SK-N-SH (cell line): ENCODE measurements around the gene TET2. TPM values are rescaled to one million over a fixed set of nuclear protein-coding genes. Genes with fewer than 3 reads are reported as not detected.

Experiments used
- CTCF ChIA-PET: fragments of 300-600, 350-600 bp; formaldehyde crosslinking; extraction: SDS; loops from one replicate; lab custom pipeline; 2021; lab: Yijun Ruan, JAX
- POLR2A ChIA-PET: fragments of 350-600 bp; sonication (Branson Sonifier 250); formaldehyde crosslinking; extraction: SDS; loops from one replicate; lab custom pipeline; 2020; ENCODE audit warnings: antibody characterized with exemption, inconsistent platforms; lab: Yijun Ruan, JAX
- DNase-seq: peaks from one replicate; pipeline ENCODE4 v3.0.0; 2012
- H2AFZ ChIP-seq: fragments of 200-600 bp; sonication (generic); 2 replicates; pipeline ENCODE4 v1.8.1; 2016; ENCODE audit warnings: antibody characterized with exemption, mild to moderate bottlenecking, low read depth
- H3F3A ChIP-seq: fragments of 200-600 bp; sonication (generic); replicated peaks from 2 replicates; pipeline ENCODE3; 2016; ENCODE audit warnings: antibody characterized with exemption, mild to moderate bottlenecking; ENCODE audit not compliant: insufficient read depth
- H3K27ac ChIP-seq, 2 experiments: fragments of 200-500 bp in 1 of 2; fragments of 200-600 bp in 1 of 2; sonication (Bioruptor generic) in 1 of 2; sonication (generic), shearing (Covaris generic) in 1 of 2; 2 replicates each; pipeline versions ENCODE4 v1.5.1 to v1.6.1; 2014 to 2016; ENCODE audit warnings: low read depth in 2 of 2, inconsistent platforms in 1 of 2, low read length in 1 of 2, mild to moderate bottlenecking in 1 of 2, mixed read lengths in 1 of 2
- H3K27me3 ChIP-seq: fragments of 200-600 bp; sonication (generic), shearing (Covaris generic); 2 replicates; pipeline ENCODE4 v1.6.1; 2016; ENCODE audit warnings: mixed run types; ENCODE audit not compliant: insufficient read depth
- H3K36me3 ChIP-seq, 2 experiments: fragments of 200-500 bp in 1 of 2; fragments of 200-600 bp in 1 of 2; sonication (Bioruptor generic) in 1 of 2; sonication (generic) in 1 of 2; replicated peaks in 1 of 2; 2 replicates each; pipeline versions ENCODE3 to v1.5.1; 2014 to 2016; ENCODE audit warnings: low read length in 1 of 2, mild to moderate bottlenecking in 1 of 2; ENCODE audit not compliant: insufficient read depth in 2 of 2, control insufficient read depth in 1 of 2
- H3K4me1 ChIP-seq, 2 experiments: fragments of 200-500 bp in 1 of 2; fragments of 200-600 bp in 1 of 2; sonication (Bioruptor generic) in 1 of 2; sonication (generic), shearing (Covaris generic) in 1 of 2; 2 replicates each; pipeline versions ENCODE4 v1.5.1 to v1.6.1; 2014 to 2016; ENCODE audit warnings: low read depth in 1 of 2, low read length in 1 of 2, mixed run types in 1 of 2; ENCODE audit not compliant: insufficient read depth in 2 of 2, control insufficient read depth in 1 of 2
- H3K4me2 ChIP-seq: fragments of 200-600 bp; sonication (generic), shearing (Covaris generic); 2 replicates; pipeline ENCODE4 v1.6.1; 2017; ENCODE audit warnings: mixed run types
- H3K4me3 ChIP-seq, 2 experiments: fragments of 200-500 bp in 1 of 2; fragments of 200-600 bp in 1 of 2; sonication (Bioruptor generic) in 1 of 2; sonication (generic), shearing (Covaris generic) in 1 of 2; 2 replicates each; pipeline versions ENCODE4 v1.5.1 to v1.8.1; 2014 to 2016; ENCODE audit warnings: low read depth in 2 of 2, inconsistent platforms in 1 of 2, low read length in 1 of 2, mild to moderate bottlenecking in 1 of 2, mixed read lengths in 1 of 2, moderate library complexity in 1 of 2
- H3K79me2 ChIP-seq: fragments of 200-600 bp; sonication (generic); 2 replicates; pipeline ENCODE4 v1.8.1; 2017; ENCODE audit warnings: mild to moderate bottlenecking; ENCODE audit not compliant: insufficient read depth
- H3K9ac ChIP-seq: fragments of 200-600 bp; sonication (generic); 2 replicates; pipeline ENCODE4 v1.6.1; 2017; ENCODE audit warnings: mixed run types
- H3K9me2 ChIP-seq: fragments of 200-600 bp; sonication (generic); 2 replicates; pipeline ENCODE4 v1.6.1; 2017; ENCODE audit warnings: mixed run types
- H3K9me3 ChIP-seq: fragments of 200-600 bp; sonication (generic); 2 replicates; pipeline ENCODE4 v1.6.1; 2017; ENCODE audit warnings: mixed run types, mild to moderate bottlenecking, moderate library complexity
- H4K20me1 ChIP-seq: fragments of 200-600 bp; sonication (generic); 2 replicates; pipeline ENCODE4 v1.6.1; 2017; ENCODE audit warnings: mild to moderate bottlenecking, mixed run types; ENCODE audit not compliant: insufficient read depth
- CTCF ChIP-seq: fragments of 200-600 bp; sonication (generic); IDR thresholded peaks from 2 replicates; pipeline ENCODE4 v1.6.1; 2017; ENCODE audit warnings: antibody characterized with exemption, mild to moderate bottlenecking, moderate library complexity
- EZH2phosphoT487 ChIP-seq: fragments of 200-600 bp; sonication (generic); IDR thresholded peaks from 2 replicates; pipeline ENCODE4 v1.6.1; 2017; ENCODE audit warnings: low read depth, mixed run types, mild to moderate bottlenecking, antibody characterized with exemption, moderate library complexity, borderline replicate concordance
- FOXJ3 ChIP-seq: sonication (generic); formaldehyde crosslinking; IDR thresholded peaks from 2 replicates; pipeline ENCODE4 v1.5.1; 2020; ENCODE audit warnings: mild to moderate bottlenecking, missing genetic modification reagents
- FOXM1 ChIP-seq: IDR thresholded peaks from 2 replicates; pipeline ENCODE4 v1.4.0; 2012; ENCODE audit warnings: low read depth, mild to moderate bottlenecking
- GABPA ChIP-seq: IDR thresholded peaks from 2 replicates; pipeline ENCODE4 v1.4.0; 2012; ENCODE audit warnings: low read depth, mild to moderate bottlenecking
- GATA2 ChIP-seq: sonication (generic); formaldehyde crosslinking; IDR thresholded peaks from 2 replicates; pipeline ENCODE4 v1.5.0; 2020; ENCODE audit warnings: mild to moderate bottlenecking, missing genetic modification reagents
- IRF3 ChIP-seq: fragments of 150-350 bp; IDR thresholded peaks from 2 replicates; pipeline ENCODE4 v1.6.1; 2016; ENCODE audit warnings: mild to moderate bottlenecking, low read depth, low read length
- JUND ChIP-seq: IDR thresholded peaks from 2 replicates; pipeline ENCODE4 v1.4.0; 2012
- MEF2A ChIP-seq: IDR thresholded peaks from 2 replicates; pipeline ENCODE4 v1.4.0; 2012; ENCODE audit warnings: low read depth, borderline replicate concordance
- MXI1 ChIP-seq: IDR thresholded peaks from 2 replicates; pipeline ENCODE4 v1.6.1; 2012; ENCODE audit warnings: mild to moderate bottlenecking, low read depth, low read length, improper control_type of control experiment
- NFIC ChIP-seq: IDR thresholded peaks from 2 replicates; pipeline ENCODE4 v1.4.0; 2012; ENCODE audit warnings: borderline replicate concordance
- PBX3 ChIP-seq: IDR thresholded peaks from 2 replicates; pipeline ENCODE4; 2012
- POLR2AphosphoS5 ChIP-seq: IDR thresholded peaks from 2 replicates; pipeline ENCODE4 v1.6.1; 2012; ENCODE audit warnings: low read depth, low read length
- RAD21 ChIP-seq: IDR thresholded peaks from 2 replicates; pipeline ENCODE4 v1.6.1; 2012; ENCODE audit warnings: mild to moderate bottlenecking, low read length
- RCOR1 ChIP-seq: fragments of 150-350 bp; IDR thresholded peaks from 2 replicates; pipeline ENCODE4 v1.6.1; 2017; ENCODE audit warnings: antibody characterized with exemption, low read length
- RFX5 ChIP-seq: IDR thresholded peaks from 2 replicates; pipeline ENCODE4 v1.6.1; 2012; ENCODE audit warnings: mild to moderate bottlenecking, improper control_type of control experiment, low read length
- USF2 ChIP-seq: fragments of 150-350 bp; IDR thresholded peaks from 2 replicates; pipeline ENCODE4 v1.6.1; 2017; ENCODE audit warnings: antibody characterized with exemption, low read length, low read depth, borderline replicate concordance
- YY1 ChIP-seq: IDR thresholded peaks from 2 replicates; pipeline ENCODE4 v1.4.0; 2012; ENCODE audit warnings: low read depth, mild to moderate bottlenecking
- ZBTB33 ChIP-seq: IDR thresholded peaks from 2 replicates; pipeline ENCODE4 v1.4.0; 2012; ENCODE audit warnings: low read depth, borderline replicate concordance
- WGBS: methylation state at CpG from one replicate; pipeline ENCODE4 v1.1.6; 2017; ENCODE audit warnings: low lambda C conversion rate; 5-methylcytosine and 5-hydroxymethylcytosine counted together
- polyA plus RNA-seq, 3 experiments: library from polyadenylated mRNA; depleted of rRNA; stranded (reverse); fragments of >200 nt; gene quantifications; 2 replicates each; pipeline ENCODE4 v1.2.3, GENCODE V29; 2012

Gene TET2
- polyA plus RNA-seq, 1 of the 3 experiments (the other 2 are of a cell fraction) = 3.5 TPM

GRCh38 chr4:105274504-105274903 lies 127.8 kb downstream of the TET2 start:
- Histone ChIP-seq H3K4me2 (no peak overlapping the region), H3K27me3 (no peaks in the 10 kb centered on the region), H2AFZ (no peak overlapping the region), H4K20me1 (no peaks in the 10 kb centered on the region), H3K36me3 (peaks cover 56 to 73% of the 10 kb centered on the region in 2 experiments), H3K4me1 (0 out of 4 replicates have a peak, but pooled peaks cover 0 to 3% of the 10 kb centered on the region in 2 experiments), H3K79me2 (no peaks in the 10 kb centered on the region), H3K27ac (no peak overlapping the region), H3K9ac (no peak overlapping the region), H3K4me3 (no peak overlapping the region), H3F3A (peaks cover 10% of the 10 kb centered on the region), H3K9me3 (no peaks in the 10 kb centered on the region), H3K9me2 (no peaks in the 10 kb centered on the region)
- 85% methylated on average over 1 of the region's 1 CpG for WGBS
- CTCF ChIA-PET = interaction anchor here (1.2 kb wide), 1 partner anchor 16 kb away, joined by 4 read pairs; no protein-coding TSS in a partner anchor
- TF ChIP-seq FOXJ3 (CRISPR knock-in tag) = no peak
- no peak for TF ChIP-seq YY1
- no peak for TF ChIP-seq IRF3
- TF ChIP-seq GATA2 (CRISPR knock-in tag) = no peak
- no peak for TF ChIP-seq CTCF
- TF ChIP-seq NFIC = no peak
- no peak for TF ChIP-seq PBX3
- no peak for TF ChIP-seq RFX5
- no peak for TF ChIP-seq RAD21
- no peak for TF ChIP-seq RCOR1
- TF ChIP-seq GABPA = no peak
- no peak for TF ChIP-seq ZBTB33
- TF ChIP-seq EZH2phosphoT487 = no peak
- no peak for TF ChIP-seq MXI1
- TF ChIP-seq POLR2AphosphoS5 = no peak
- no peak for TF ChIP-seq MEF2A
- TF ChIP-seq JUND = no peak
- no peak for TF ChIP-seq FOXM1
- no peak for TF ChIP-seq USF2
- no peak for DNase-seq
- POLR2A ChIA-PET = no interaction called here
